ENCODE data around the gene CDHR1.

Gene CDHR1

GRCh38 chr10:84233940-84234339 is 39.6 kb downstream of the CDHR1 start:
- no peak for DNase-seq (ENCODE audit: low read depth)

- no peak for DNase-seq (ENCODE audit: low read depth)
Observed at GRCh38 chr10:84234479-84234878, 40.1 kb downstream of the CDHR1 start.

GRCh38 chr10:84235096-84235495 is 40.8 kb downstream of the CDHR1 start:
- DNase-seq (ENCODE audit: low read depth) = no peak

- DNase-seq (ENCODE audit: low read depth) = no peak
Observed at GRCh38 chr10:84236807-84237198, 42.5 kb downstream of the CDHR1 start.

GRCh38 chr10:84237199-84238051 is 43.1 kb downstream of the CDHR1 start:
- no peak for DNase-seq (ENCODE audit: low read depth)

GRCh38 chr10:84238909-84239308 is 44.6 kb downstream of the CDHR1 start:
- no peak for DNase-seq (ENCODE audit: low read depth)

GRCh38 chr10:84241185-84241790 is 47.0 kb downstream of the CDHR1 start, which contains the start of gene LRIT1:
Gene LRIT1 (minus strand): TSS chr10:84241546. CDS start chr10:84241439, 107 bp downstream.
- no peak for DNase-seq (ENCODE audit: low read depth)

GRCh38 chr10:84243759-84244158 is 49.4 kb downstream of the CDHR1 start:
- no peak for DNase-seq (ENCODE audit: low read depth)

- no peak for DNase-seq (ENCODE audit: low read depth)
Observed at GRCh38 chr10:84244651-84245270, 50.4 kb downstream of the CDHR1 start, which contains the start of gene RGR. Gene RGR (plus strand): TSS chr10:84245053. CDS start chr10:84245091, 38 bp downstream.

GRCh38 chr10:84247496-84247895 is 53.2 kb downstream of the CDHR1 start:
- no peak for DNase-seq (ENCODE audit: low read depth)

GRCh38 chr10:84248794-84249193 is 54.5 kb downstream of the CDHR1 start:
- no peak for DNase-seq (ENCODE audit: low read depth)

GRCh38 chr10:84254552-84255478 is 60.5 kb downstream of the CDHR1 start:
- DNase-seq (ENCODE audit: low read depth) = no peak

GRCh38 chr10:84256510-84257342 is 62.4 kb downstream of the CDHR1 start:
- DNase-seq (ENCODE audit: low read depth) = no peak

- DNase-seq (ENCODE audit: low read depth) = no peak
Observed at GRCh38 chr10:84257343-84258020, 63.1 kb downstream of the CDHR1 start.

GRCh38 chr10:84258034-84258695 is 63.8 kb downstream of the CDHR1 start:
- no peak for DNase-seq (ENCODE audit: low read depth)

GRCh38 chr10:84261236-84261915 is 67.0 kb downstream of the CDHR1 start:
- DNase-seq (ENCODE audit: low read depth) = no peak

- DNase-seq (ENCODE audit: low read depth) = no peak
Observed at GRCh38 chr10:84262190-84262956, 68.0 kb downstream of the CDHR1 start.

- DNase-seq (ENCODE audit: low read depth) = no peak
Observed at GRCh38 chr10:84263716-84264115, 69.4 kb downstream of the CDHR1 start.

Measured in T-helper 22 cell (primary cell).